ENCODE results near the gene SGCA. TPM values are rescaled to one million over a fixed set of nuclear protein-coding genes. Genes with fewer than 3 reads are reported as not detected.

The SGCA gene
- total RNA-seq, 6 experiments from 2014 or later: 0.28 to 0.91 (median 0.76) TPM

DNA sequence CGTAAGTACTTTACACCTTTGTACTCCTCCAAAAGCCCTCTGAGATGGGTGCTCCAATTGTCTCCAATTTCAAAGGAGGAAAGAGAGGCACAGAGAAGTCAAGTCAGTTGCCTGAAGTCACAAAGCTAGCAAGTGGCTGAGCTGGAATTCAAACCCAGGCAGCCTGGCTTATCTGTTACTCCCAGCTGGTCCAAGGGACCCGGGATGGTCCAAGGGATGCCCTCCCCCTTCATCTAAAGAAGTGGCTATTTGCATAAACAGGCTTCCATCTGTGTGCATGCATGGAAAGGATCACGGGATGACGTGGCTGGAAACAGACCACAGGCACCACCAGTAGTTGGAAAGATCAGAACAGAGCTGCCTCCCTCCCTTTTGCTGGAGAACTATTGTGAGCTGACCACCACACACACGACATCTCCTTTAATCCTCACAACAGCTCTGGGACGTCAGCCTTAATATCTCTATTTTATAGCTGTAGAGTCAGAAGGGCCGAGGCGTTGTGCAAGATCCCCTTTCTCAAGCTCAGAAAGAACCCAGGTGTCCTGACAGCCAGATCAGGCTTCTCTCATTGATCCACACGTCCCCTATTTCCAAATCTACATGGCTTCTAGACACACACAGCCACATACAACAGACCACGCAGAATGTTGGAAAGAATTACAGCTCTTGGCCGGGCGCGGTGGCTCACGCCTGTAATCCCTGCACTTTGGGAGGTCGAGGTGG is 46.5 kb downstream of the SGCA start:
- Mint-ChIP-seq H3K36me3 (ENCODE audit: low read depth) (no peaks in the 10 kb centered on the region), H3K27me3 (ENCODE audit: insufficient read depth) (peaks cover 4% of the 10 kb centered on the region), H3K4me1 (ENCODE audit: low read depth) (peaks cover 99% of the 10 kb centered on the region), H3K27ac (peak overlapping the region; percentile 100), H3K4me3 (peak overlapping the region; percentile 87), H3K9me3 (no peaks in the 10 kb centered on the region)
- TF ChIP-seq, protein P1, sequence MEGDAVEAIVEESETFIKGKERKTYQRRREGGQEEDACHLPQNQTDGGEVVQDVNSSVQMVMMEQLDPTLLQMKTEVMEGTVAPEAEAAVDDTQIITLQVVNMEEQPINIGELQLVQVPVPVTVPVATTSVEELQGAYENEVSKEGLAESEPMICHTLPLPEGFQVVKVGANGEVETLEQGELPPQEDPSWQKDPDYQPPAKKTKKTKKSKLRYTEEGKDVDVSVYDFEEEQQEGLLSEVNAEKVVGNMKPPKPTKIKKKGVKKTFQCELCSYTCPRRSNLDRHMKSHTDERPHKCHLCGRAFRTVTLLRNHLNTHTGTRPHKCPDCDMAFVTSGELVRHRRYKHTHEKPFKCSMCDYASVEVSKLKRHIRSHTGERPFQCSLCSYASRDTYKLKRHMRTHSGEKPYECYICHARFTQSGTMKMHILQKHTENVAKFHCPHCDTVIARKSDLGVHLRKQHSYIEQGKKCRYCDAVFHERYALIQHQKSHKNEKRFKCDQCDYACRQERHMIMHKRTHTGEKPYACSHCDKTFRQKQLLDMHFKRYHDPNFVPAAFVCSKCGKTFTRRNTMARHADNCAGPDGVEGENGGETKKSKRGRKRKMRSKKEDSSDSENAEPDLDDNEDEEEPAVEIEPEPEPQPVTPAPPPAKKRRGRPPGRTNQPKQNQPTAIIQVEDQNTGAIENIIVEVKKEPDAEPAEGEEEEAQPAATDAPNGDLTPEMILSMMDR (IDR thresholded peaks at IDR 0.05): 0 out of 2 replicates have a peak, but pooled peaks have one; percentile 1
- DNase-seq: peak; percentile 81

DNA sequence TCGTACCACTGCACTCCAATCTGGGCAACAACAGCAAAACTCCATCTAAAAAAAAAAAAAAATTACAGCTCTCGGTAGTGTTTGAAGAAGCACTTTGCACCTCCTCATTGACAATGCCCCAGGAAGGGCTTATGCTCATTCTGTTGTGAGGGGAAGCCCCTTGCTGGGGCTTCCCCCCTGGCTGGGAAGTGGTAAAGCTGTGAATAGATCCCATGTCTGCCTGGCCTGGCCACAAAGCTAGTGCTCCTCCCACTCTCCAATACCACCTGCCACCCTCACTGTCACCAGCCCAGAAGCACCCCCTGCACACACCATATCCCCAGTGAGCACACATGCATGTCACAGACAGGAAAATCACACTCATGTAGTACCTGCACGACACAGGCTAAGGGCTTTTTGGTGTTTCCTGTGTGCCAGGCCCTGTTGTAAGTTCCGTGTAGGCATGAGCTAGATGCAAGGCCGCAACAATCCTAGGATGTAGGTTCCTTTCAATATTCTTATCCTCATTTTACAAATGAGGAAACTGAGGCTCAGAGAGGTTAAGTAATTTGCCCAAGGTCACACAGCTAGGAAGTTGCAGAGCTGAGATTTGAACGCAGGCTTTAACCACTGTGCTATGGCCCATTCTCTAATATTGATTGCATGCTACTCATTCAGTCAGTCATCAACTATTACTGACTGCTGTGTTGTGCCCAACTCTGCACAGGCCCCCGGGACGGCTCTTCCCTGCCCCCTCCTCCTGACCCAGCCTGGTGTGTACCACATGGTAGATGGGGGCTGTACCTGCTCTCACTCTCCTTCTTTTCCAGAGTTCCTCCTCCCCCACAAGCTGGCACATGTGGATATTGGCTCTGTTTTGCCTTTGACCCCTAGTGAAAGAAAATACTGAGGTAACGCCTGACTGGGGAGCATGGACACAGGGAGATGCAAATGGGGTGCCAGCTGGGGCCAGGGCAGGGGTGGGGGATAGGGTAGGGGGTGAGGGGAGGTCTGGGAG is 47.5 kb downstream of the SGCA start:
- Mint-ChIP-seq H3K36me3 (ENCODE audit: low read depth) (no peaks in the 10 kb centered on the region), H3K4me1 (ENCODE audit: low read depth) (peaks cover 99% of the 10 kb centered on the region), H3K9me3 (no peaks in the 10 kb centered on the region), H3K27ac (peak overlapping the region; percentile 100; the same call in 1 of the 2 replicates), H3K4me3 (no peak overlapping the region), H3K27me3 (ENCODE audit: insufficient read depth) (peaks cover 4% of the 10 kb centered on the region)
- TF ChIP-seq, protein P1 (IDR thresholded peaks at IDR 0.05): no peak
- DNase-seq: no peak

DNA sequence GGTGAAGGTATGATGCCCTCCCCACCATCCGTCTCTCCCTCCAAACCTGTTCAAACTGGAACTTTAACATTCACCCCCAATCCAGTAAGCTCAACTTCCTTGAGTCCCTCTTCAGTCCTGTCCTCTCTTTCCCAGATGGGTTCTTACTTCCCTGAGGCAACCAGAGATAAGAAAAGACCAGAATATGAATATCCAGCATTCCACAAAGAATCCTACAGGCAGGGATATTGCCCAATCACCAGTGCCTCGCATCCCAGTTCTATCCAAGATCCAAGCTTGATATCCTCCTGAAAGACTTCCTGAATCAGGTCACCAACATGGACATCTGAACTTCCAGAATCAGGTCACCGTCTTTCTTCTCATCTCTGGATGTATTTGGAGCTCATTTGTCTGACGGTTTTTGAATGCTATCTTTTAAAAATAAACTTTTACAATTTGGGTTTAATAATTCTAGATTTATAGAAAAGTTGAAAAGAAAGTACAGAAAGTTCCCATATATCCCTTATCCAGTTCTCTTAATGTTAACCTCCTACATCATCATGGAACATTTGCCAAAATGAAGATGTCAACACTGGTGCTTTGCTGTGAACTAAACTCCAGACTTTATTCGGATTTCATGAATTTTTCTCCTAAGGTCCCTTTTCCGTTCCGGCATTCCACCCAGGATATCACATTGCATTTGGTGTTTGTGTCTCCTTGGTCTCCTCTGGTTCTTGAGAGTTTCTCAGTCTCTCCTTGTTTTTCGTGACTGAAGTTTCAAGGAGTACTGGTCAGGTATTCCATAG is 49.4 kb downstream of the SGCA start:
- Mint-ChIP-seq H3K4me3 (peak overlapping the region; percentile 21), H3K27ac (peak overlapping the region; percentile 97), H3K4me1 (ENCODE audit: low read depth) (peaks cover 99% of the 10 kb centered on the region), H3K9me3 (no peaks in the 10 kb centered on the region), H3K36me3 (ENCODE audit: low read depth) (no peaks in the 10 kb centered on the region), H3K27me3 (ENCODE audit: insufficient read depth) (no peaks in the 10 kb centered on the region)
- TF ChIP-seq, protein P1 (IDR thresholded peaks at IDR 0.05): no peak
- DNase-seq: no peak

- Mint-ChIP-seq H3K27ac (peak overlapping the region; percentile 97), H3K4me3 (peak overlapping the region; percentile 87), H3K4me1 (ENCODE audit: low read depth) (peaks cover 99% of the 10 kb centered on the region), H3K9me3 (no peaks in the 10 kb centered on the region), H3K27me3 (ENCODE audit: insufficient read depth) (no peaks in the 10 kb centered on the region; the same call in 1 of the 2 replicates), H3K36me3 (ENCODE audit: low read depth) (no peaks in the 10 kb centered on the region)
- TF ChIP-seq, protein P1 (IDR thresholded peaks at IDR 0.05): no peak
- DNase-seq: no peak
Observed at GRCh38 chr17:50217591-50217990, 51.8 kb downstream of the SGCA start.

Measured in HFFc6 (cell line).